GM12864 (cell line): ENCODE data around the gene BEST2.

Experiments
- DNase-seq: peaks from one replicate; pipeline ENCODE4 v3.0.0-alpha.2; 2011; ENCODE audit warnings: low read depth
- H3K4me3 ChIP-seq: 2 replicates; pipeline ENCODE4 v1.5.1; 2011; ENCODE audit warnings: mild to moderate bottlenecking, low read depth, low read length, control low read depth
- CTCF ChIP-seq: IDR thresholded peaks from 2 replicates; pipeline ENCODE4 v1.5.1; 2011; ENCODE audit warnings: low read depth, mild to moderate bottlenecking, moderate library complexity, low read length, control low read depth, inconsistent platforms; ENCODE audit errors: missing control alignments

Gene BEST2

GRCh38 chr19:12799742-12800465 lies 48.3 kb downstream of the BEST2 start:
- no peak for TF ChIP-seq CTCF
- no peak for DNase-seq
- H3K4me3 ChIP-seq = 0 out of 2 replicates have a peak overlapping the region, but pooled peaks have one; percentile 77

GRCh38 chr19:12800466-12800770 lies 48.8 kb downstream of the BEST2 start:
- peak overlapping the region; percentile 77 for H3K4me3 ChIP-seq

GRCh38 chr19:12800923-12801465 lies 49.4 kb downstream of the BEST2 start:
- H3K4me3 ChIP-seq = peak overlapping the region; percentile 77
- no peak for TF ChIP-seq CTCF
- DNase-seq = no peak

More at GRCh38 chr19:12800466-12800770, 48.8 kb downstream of the BEST2 start:
- no peak for TF ChIP-seq CTCF
- no peak for DNase-seq

GRCh38 chr19:12801466-12802266 lies 50.1 kb downstream of the BEST2 start, which contains the start of the genes PRDX2 and THSD8:
PRDX2 (minus strand) TSS chr19:12801800; CDS start chr19:12801261, 539 bp downstream.
THSD8 (plus strand) TSS chr19:12802069; CDS start chr19:12802072, 3 bp downstream.
- TF ChIP-seq CTCF = no peak
- H3K4me3 ChIP-seq = peak within 1 kb of the TSS; percentile 77
- no peak for DNase-seq

- no peak for TF ChIP-seq CTCF
- peak overlapping the region; percentile 77 for H3K4me3 ChIP-seq
- DNase-seq = no peak
Observed at GRCh38 chr19:12802267-12803106, 50.9 kb downstream of the BEST2 start.

- no peak overlapping the region for H3K4me3 ChIP-seq
- TF ChIP-seq CTCF = no peak
- no peak for DNase-seq
Observed at GRCh38 chr19:12804051-12804450, 52.5 kb downstream of the BEST2 start.
